NCI-H2081 (cell line): ENCODE results near the gene CTDP1.
"Not testable (repeated sequence)": the region's sequence is repeated elsewhere in the genome, so short reads cannot be mapped to it uniquely, and the experiment has no call there.

Source experiments
- DNase-seq, 2 experiments: peaks; one replicate each; lab custom pipeline; 2025; lab: John Stamatoyannopoulos, UW

Gene CTDP1

DNA sequence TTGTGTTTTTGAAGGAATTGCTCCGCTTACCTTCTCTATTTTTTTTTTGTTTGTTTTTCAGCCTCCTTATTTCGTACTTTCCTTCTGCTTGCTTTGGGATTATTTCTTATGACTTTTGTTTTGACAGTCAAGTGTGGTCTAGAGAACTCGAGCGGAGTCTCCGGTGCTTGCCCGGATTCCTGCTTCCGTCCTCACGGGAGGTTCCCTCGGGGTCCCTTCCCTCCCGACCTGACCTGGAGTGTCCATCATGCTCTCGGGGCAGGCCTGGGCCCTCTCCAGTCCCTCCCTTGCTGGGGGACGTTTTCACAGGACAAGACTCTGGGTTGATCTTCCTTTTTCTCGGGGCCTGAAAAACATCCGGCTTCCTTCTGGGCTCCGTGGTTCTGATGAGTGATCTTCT lies 45.9 kb downstream of the CTDP1 start:
- DNase-seq = no peak

- DNase-seq = no peak
Measured at GRCh38 chr18:79726721-79727120, 47.1 kb downstream of the CTDP1 start.

GRCh38 chr18:79727211-79727610 lies 47.6 kb downstream of the CTDP1 start:
- no peak for DNase-seq

- DNase-seq = no peak
Measured at GRCh38 chr18:79728931-79729586, 49.5 kb downstream of the CTDP1 start.

GRCh38 chr18:79729611-79730010 lies 50.0 kb downstream of the CTDP1 start:
- no peak for DNase-seq

GRCh38 chr18:79730804-79731203 lies 51.2 kb downstream of the CTDP1 start:
- no peak for DNase-seq

- not testable (repeated sequence) for DNase-seq
Measured at GRCh38 chr18:79731881-79732720, 52.5 kb downstream of the CTDP1 start.

- no peak for DNase-seq
Measured at GRCh38 chr18:79732721-79733025, 53.1 kb downstream of the CTDP1 start.

- no peak for DNase-seq
Measured at GRCh38 chr18:79733135-79733701, 53.6 kb downstream of the CTDP1 start.

GRCh38 chr18:79733986-79734770 lies 54.6 kb downstream of the CTDP1 start:
- no peak for DNase-seq

DNA sequence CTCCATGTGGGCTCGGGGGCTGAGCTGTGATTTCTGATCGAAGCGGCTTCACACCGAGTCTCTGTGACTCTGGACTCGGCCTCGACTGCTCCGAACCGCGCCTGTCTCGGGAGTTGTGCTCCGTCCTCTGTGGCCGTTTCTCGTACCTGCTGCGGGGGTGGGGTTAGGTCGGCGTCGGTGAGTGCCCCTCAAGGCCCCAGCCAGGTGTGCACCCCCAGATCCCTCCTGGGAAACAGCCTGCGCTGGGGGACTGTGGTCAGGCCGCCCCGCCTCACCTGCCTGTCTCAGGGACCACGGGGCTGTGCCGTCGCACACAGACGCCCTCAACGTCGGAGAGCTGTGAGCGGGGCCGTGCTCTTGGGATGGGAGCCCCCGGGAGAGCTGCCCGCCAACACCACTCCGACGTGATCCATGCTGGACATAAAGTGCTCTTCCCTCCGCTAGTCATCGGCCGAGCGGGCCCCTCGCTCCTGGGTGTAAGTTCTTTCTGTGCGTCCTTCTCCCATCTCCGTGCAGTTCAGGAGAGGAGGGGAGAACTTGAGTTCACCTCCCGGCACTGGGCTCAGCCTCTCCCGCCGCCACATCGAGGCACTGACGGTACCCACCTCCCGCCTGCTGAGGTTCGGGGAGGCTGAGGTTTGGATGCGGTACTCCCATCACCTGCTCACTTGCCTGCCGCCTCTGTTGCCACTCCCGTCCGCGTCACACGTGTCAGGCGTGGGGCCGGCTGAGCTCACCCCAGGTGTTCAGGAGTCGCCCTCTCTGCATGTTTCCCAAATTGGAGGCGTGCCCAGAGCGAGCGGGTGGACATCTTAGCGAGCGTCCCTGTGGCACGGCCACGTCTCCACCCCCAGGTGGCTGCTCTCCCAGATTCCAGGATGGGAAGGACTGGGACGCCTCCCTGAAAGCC lies 55.7 kb downstream of the CTDP1 start:
- no peak for DNase-seq

- no peak for DNase-seq
Measured at GRCh38 chr18:79736230-79736629, 56.6 kb downstream of the CTDP1 start.

DNA sequence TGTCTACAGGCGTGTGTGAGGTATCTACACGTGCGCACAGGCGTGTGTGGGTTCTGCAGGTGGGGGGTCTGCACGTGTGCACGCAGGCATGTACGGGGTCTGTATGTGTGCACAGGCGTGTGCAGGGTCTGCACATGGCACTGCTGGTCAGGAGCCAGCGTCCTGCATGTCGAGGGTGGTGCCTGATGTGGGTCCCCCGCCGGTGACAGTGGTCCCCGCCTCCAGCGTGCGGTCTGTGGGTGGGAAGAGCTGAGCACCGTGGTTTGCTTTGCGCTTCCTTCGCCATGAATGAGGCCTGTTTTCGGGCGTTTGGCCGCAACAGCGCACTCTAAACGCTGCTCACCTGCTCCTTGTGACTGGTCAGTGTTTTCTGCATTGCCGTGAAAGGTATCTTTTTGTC lies 57.2 kb downstream of the CTDP1 start:
- DNase-seq = no peak

- no peak for DNase-seq
Measured at GRCh38 chr18:79737426-79737825, 57.8 kb downstream of the CTDP1 start.

DNA sequence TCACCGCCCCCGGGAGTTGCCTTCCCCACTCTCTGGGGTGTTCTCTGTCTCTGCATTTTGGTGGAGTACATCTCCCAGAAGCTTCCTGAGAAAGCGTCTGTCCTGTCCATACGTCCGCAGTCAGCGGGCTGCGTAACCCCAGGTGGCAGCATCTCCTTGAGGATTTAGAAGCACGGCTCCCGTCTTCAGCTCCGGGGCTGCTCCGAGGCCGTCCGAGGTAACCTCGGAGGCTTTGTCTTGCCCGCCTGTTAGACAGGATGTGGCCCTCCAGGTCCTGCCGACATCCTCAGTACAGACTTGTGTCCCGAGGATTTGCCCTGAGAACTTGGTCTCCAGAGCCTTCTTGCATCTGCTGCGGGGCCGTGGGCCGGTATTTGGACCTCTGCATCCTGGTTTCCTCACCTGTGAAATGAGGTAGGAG lies 58.4 kb downstream of the CTDP1 start:
- DNase-seq = no peak

- DNase-seq = no peak
Measured at GRCh38 chr18:79738581-79739439, 59.2 kb downstream of the CTDP1 start.

DNA sequence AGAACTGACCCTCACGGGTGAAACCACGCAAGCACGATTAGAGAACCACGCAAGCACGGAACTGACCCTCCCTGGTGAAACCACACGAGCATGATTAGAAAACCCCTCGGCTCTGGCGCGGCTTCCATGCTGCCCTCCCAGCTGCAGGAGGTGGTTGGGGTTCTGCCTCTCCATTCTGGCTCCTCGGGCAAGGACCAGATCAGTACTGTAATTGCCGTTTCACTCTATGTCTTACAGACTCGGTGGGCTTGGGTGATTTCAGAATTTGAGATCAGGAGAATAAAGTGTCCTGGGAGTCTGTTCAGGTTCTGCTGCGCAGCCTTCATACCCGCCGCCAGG lies 59.8 kb downstream of the CTDP1 start:
- DNase-seq = no peak

GRCh38 chr18:79740047-79740446 lies 60.4 kb downstream of the CTDP1 start:
- DNase-seq = not testable (repeated sequence)

GRCh38 chr18:79740521-79741361 lies 61.1 kb downstream of the CTDP1 start:
- DNase-seq = no peak

DNA sequence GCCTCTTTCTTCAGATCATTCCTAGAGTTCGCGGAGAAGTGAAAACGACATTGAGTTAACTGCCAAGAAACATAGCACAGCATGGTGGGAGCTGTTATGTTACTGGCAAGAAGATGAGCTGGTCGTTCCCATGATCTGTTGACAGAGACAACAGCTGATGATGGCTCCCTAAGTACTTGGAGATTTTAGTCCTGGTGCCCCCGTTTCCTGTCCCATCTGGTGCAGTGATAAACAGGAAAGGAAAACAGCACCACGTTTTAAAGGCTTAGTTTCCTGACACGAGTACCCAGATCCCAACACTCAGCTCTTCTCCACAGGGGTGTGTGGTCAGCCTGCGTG lies 61.7 kb downstream of the CTDP1 start:
- DNase-seq = no peak
